Activated CD4-positive, alpha-beta T cell treated with anti-CD3 and anti-CD28 coated beads, Interleukin-10, Interleukin-2, amounts not matched to agents 100 ng/mL and 50 ng/mL, durations not matched to agents 16 hours and 8 hours (primary cell): ENCODE measurements around the gene VPS37B.
A peak's percentile ranks its signal among the peaks of the same experiment; 100 is the strongest.
"Not testable (repeated sequence)": the region's sequence is repeated elsewhere in the genome, so short reads cannot be mapped to it uniquely, and the experiment has no call there.

Source experiments
- DNase-seq: peaks from one replicate; pipeline ENCODE4 v3.0.0-alpha.2; 2020

Gene VPS37B

DNA sequence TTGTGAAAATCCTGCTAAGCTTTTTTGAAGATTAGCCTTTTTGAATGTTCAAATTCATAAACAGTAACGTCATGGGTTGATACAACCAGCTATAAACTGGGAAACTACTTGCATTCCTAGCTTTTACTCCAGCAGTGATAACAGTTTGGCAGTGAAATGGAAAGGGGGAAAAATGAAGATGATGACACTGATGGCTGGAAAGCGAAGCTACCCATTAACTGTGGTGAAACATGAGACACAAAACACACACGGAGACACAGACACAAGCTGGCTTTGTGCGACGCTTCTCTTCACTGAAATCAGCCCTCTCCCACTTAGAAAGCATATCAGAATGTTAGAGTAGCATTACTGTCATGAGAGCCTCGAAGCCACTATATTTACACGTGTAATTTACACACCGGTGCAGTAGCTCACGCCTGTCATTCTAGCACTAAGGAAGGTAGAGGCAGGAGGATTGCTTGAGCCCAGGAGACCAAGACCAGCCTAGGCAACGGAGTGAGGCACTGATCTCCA is 15.7 kb downstream of the VPS37B start:
- no peak for DNase-seq

DNA sequence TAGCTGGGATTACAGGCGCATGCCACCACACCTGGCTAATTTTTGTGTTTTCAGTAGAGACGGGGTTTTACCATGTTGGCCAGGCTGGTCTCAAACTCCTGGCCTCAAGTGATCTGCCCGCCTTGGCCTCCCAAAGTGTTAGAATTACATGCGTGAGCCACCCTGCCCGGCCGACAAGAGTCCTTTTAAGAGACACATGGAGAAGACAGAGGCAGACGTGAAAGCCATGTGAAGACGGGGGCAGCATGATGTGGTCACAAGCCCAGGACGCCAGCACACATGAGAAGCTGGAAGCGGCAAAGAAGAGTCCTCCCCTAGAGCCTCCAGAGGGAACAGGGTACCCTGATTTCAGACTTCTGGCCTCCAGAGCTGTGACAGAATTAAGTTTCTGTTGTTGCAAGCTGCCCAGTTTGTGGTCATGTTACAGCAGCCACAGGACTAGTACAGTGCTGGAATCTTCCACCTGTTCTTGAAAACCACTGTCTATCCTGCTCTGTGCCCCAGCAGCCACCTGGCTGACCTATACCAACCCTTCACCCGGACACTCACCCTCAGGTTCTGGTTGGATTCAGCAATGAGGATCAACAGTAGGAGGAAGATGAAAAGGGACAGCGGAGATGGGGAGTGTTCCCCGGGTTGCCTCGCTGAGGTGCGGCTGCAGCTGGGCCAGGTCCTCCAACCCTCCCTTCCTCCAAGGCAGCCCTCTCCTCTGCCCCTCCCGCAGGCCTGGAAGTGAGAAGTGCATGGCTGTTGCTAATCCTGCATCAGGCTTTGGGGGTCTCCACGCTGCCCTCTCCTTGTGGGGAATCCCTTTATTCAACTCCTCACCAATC is 16.9 kb downstream of the VPS37B start:
- DNase-seq, result no peak

DNA sequence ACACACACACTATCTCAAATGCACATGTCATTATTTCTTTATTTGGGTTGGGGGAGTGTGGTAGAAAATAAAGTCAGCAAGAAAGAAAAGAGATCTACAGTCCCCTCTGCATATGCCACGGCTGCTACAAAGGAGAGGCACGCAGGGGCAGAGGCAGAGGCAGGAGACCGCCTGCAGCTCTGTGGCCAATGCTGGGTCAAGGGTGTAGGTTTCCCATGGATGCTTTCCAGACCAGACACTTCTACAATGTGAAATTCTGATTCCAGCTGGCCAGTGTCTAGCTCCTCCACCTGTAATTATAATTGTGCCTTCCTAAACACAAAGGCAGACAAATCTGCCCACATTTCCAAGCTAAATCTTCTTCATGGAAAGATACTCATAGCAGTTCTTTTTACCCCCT is 19.2 kb downstream of the VPS37B start:
- DNase-seq, result no peak

DNA sequence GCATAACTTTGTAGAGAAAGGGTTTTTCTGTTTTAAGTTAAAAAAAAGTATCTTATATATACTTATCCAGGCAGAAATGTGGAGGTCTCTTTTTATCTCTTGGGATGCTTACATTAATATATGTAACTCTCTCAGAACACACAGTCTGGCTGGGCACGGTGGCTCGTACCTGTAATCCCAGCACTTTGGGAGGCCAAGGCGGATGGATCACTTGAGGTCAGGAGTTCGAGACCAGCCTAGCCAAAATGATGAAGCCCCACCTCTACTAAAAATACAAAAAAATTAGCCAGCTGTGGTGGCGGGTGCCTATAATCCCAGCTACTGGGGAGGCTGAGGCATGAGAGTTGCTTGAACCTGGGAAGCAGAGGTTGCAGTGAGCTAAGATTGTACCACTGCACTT is 19.6 kb downstream of the VPS37B start:
- not testable (repeated sequence) for DNase-seq

DNA sequence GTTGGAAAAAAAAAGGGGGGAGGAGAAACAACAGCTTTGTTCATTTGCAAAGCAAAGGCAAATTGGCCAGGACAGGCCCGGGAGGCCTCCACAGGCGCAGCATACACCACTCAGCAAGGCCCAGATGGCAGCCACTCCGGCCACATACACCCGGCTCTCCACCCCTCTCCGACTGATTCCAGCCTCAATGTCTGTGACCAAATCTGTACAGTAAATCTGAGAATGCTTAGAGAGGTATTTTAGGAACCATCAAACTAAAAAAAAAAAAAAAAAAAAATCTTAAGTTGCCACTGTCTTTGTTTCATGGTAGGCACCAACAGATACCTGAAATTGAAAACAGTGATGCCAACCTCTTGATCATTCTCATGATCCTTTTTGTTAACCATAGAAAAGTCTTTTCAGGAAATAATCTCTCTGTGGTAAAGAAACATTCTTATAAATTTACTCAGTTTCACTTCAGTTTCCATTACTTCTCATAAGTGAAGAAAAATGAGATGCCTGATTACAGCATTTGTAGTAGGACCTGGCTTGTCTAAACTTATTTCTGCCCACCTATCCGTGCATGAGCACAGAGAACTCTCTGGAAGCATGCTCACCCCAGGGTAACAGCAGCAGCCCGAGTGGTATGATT is 20.2 kb downstream of the VPS37B start:
- DNase-seq, result peak; percentile 61

DNA sequence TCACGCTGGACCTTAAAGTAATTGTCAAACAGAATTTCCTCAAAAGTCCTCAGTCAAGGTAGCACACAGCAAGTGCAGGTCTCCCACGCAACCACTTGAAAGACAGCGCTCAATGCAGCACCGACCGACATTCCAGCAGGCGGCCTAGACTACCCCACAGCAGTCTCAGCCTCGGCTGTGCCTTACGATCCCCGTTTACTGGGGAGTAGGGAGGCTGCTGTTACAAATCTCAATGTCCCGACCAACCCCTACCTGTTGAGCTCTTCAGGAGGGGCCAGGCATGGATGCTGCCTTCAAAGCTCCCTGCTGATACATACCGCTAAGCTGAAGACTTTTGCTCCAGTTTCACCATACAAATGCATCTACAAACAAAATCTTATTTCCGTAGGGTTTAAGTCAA is 21.8 kb downstream of the VPS37B start:
- DNase-seq, result no peak

DNA sequence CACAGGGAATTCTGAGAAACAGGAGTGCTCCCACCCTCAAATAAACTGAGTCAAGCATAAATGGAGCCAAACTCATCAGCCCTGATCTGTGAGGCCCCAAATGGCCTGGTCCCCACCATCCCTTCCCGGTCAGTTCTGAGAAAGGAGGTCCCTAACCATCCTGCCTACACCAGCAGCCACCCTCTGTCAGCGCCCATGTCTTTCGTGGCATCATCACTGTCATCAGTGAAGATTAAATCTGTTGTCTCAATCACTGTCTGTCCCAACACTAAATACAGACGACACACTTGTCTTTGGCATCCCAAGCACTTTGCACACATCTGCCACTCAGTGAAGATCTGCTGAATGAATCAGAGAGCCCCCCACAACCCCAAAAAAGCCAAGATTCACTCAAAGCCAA is 22.4 kb downstream of the VPS37B start:
- DNase-seq, result no peak

DNA sequence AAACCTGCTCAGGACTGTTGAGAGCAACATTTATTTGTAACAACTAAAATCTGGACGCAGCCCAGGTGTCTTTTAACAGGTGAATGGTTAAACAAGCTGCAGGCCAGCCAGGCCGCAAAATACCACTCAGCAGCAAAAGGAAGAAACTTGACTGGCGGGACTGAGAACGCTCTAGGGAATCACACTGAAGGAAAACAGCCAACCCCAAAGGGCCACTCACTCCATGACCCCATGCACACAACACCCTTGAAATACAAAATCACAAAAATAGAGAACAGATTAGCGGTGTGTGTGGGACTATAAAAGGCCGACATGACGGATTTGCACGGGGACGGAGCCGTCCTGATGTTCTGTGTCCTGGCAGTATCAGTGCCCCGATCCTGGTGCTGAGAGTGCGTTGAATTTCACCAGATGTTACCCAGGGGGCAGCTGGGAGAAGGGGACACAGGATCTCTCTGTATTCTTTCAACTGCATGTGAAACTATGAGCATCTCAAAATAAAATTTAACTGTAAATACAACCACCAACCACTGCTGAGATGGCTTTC is 23.0 kb downstream of the VPS37B start:
- DNase-seq, result no peak

DNA sequence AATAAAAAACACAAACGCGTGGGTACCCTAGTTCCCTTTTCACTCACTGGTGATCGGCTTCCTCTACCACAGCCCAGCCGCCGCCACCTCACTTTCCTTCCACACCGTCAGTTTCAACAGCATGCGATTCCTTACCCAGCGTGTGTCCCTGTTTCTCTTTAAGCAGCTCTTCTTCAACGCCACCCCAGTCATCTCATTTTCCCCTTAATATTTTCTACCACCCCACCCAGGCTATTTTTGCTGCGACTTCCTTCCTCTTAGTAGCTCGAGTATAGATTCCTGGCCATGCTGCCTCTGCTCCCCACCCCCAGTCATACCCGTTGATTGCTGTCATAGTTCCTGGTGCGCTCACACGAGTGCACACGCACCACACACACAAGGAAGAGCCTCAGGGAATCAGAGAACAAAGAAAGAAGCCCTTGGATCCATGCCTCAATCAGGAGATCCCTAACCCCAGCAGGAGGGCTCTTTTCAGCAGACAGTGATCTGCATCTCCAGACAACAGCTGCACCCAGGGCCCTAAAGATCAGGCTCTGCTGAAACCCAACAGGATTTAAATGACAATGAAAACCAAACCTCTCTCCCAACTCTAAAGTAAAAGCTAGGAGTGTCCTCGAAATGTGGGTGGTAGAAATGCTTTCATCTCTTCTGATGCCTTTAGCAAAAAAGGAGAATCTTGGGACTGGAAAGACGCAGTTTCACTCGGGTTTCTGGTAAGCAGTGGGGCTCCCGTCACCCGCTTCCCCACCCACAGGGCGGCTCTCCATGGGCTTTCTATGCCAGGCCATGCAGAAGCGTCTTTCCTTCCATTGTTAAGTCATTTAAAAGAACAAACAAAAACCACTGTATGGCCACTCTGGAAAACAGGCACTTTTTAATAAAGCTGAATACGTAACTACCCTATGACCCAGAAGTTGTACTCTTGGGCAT is 23.8 kb downstream of the VPS37B start:
- DNase-seq, result peak; percentile 67

DNA sequence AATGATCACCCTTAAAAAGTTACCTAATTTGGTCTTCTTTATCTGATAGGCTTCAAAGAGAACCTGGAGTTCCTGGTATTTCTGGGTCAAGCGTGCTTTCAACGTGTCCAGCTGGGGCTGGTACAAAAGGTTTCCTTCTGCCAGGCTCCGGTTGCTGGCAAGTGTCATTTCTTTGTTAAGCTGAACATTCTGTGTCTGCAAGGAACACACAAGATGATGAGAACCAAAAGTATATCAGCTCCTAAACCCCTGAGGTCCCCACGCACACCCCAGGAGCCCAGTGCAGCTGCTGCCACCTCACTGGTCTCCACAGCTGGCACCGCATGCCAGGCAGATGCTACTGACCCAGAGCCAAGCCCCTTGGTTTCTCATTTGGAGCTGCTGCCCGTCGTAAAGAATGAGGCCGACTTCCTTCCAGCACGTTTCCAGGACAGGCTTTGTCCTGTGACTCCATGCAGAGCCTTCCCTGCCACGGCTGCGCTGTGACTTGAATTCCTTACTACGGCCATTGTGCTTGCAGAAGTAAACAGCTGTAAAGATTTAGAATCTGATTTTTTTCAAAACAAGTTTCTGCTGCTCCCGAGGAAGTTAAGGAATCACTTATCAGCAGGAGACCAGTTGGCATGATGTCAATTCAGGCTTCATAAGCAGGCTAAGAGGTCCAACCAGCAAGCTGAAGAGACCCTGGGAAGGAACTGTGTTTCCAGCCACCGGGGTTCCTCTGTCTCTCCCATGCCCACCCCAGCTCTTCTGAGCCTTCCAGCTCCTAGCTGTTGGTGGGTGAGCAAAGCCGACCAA is 24.9 kb downstream of the VPS37B start:
- no peak for DNase-seq

DNA sequence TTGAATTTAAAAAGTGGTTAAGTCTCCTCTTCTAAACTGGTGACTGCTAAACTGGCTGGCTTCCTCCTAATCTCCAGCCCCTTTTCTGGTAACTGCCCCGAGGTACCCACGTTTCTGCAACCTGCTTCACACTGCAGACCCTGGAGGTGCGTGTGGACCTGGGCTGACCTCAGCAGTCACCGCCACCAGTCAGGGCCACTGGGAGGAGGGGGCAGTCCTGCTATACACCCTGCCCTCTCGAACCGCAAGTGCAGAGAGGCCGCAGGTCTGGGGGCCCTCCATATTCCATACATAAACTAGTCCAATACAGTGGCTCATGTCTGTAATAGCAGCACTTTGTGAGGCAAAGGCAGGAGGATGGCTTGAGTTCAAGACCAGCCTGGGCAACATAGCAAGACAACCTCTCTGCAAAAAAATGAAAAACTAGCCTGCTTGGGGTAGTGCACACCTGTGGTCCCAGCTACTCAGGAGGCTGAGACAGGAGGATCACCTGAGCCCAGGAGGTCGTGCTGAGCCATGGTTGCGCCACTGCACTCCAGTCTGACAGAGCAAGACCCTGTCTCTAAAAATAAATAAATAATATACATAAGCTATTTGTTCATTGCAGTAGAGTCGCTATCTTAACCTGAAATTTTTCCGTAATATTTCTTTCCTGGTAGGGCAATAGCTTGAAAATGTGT is 25.6 kb downstream of the VPS37B start:
- no peak for DNase-seq

DNA sequence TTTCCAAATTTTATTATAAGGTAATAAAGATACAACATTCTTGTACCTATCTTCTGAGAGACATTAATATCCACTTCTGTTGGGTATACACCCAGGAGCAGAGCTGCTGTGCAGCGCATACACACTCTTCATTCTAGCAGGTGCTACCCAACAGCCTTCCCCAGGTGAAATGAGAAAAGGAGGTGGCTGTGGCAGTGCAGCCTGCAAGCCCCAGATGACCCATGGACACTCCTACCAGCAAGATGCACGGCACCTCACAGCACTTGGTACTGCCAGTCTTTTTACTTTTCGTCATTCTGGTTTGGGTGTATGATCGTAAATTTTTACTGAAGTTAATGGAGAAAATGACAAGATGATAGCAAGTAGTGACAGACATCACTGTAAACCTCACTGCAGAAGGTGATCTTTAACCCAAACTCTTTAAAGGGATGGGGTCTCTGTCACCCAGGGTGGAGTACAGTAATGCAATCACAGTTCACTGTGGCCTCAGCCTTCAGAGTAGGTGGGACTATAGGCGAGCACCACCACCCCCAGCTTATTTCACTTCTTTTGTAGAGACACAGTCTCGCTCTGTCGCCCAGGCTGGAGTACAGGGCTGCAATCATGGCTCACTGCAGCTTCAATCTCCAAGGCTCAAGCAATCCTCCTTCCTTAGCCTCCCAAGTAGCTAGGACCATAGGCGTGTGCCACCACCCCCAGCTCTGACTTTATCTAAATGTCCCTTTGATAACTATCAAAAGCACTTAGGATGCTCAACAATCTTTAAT is 26.5 kb downstream of the VPS37B start:
- DNase-seq, result no peak

DNA sequence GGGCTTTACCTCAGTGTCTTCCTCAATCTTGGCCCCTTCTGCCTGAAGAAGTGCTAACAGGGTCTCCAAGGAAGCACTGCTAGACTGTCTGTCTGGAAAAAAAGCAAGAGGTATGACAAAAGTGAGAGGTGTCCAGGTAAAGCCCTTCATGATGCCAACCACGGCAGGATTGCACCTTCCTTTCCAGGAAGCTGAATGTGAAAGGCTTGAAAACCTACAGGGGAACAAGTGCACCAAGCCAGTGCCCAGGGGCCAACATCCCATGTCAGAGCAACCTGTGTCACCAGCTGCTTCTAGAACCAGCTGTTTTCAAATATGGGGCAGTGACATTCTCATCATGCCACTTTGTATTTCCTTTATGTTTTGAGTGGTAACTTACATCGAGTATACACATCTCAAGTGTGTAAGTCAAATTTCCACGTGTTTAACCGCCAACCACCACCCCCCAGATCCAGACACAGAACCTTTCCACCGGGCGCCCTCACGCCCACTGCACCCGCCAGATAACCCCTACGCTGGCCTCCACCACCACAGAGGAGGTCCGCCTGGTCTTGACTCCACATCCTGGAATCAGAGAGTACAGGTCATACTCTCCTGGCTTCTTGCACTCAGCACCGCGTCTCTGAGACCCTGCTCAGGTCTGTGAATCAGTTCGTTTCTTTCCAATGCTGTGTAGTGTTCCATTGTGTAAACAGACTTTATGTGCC is 27.3 kb downstream of the VPS37B start:
- no peak for DNase-seq

DNA sequence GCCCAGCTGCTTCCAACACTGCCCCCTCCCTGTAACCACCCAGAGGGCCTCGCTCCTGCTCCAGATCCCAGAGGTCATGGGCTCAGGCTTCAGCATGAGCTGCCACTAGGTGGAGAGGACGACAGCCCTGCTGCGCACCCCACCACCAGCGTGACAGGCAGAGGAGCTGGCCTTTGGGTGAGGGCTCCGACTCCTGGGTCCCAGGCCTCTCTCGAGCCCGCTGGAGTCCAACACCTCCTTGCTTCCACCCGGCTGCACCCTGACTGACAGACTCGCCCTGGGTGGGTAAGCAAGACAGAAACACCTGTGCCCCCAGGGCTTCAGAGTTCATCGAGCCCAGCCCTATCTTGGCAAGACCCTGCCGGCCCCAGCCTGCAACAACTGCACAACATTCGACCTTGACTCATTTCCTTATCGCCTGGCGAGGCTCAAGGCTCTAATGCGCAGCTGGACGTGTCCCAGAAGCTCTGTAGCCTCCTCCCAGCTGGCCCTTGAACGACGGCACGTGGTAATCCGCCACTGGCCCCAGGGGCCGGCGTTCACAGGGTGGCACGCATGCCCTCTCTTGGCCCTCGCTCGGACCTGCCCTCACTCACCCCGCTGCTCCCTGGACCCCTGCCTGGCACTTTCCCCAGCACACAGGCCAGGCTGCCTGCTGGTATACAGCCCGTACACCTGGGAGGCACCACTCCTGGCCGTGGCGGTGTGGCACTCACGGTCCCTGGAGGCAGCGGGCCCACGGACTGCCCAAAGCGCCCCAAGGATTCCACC is 28.0 kb downstream of the VPS37B start:
- DNase-seq, result no peak

DNA sequence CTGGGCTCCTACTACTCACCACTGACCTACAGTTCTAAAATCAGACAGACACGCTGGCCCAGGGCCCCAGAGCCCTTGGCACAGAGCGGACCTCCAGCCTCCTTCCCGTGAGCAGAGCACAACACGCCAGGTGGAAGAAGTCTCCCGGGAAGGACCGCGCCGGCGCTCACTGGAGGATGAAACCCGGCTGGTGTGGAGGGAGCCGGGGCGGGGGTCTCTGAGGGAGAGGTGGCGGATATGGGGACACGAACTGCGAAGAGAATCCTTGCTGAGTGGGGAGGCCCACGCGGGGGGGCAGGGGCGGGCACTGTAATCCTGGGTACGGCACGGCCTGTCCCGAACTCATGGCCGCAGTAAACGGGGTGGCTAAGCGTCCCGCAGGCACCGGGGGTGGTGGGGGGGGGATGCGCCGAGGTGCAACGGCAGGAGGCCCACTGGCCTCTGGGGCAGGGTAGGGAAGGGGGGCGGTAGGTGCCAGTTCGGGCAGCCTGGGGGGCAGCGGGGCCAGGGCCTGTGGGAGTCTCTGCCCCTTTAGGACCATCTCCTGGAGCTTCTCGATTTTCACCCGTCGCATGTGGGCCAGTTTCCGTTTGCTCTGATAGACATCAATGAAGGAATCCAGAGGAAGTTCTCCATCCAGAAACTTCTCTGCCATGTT is 28.8 kb downstream of the VPS37B start:
- no peak for DNase-seq

DNA sequence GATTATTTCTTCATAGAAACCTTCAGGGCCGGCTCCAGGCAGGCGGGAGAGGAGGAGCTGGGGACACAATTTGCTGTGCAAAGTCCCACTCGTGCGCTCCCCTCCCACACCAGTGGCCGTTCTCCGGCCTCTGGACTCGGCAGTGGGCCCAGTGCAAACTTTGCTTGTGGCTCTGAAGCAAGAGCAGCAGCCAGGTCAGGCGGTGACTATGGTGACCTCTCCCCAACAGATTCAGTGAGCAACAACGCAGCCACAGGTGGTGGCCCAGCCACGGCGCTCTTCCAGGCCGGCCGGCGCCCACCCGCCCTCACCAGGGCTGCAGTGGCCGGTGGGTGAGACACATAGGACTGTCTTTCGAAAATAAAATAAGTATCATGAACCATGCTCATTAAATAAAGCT is 29.5 kb downstream of the VPS37B start:
- DNase-seq, result no peak

DNA sequence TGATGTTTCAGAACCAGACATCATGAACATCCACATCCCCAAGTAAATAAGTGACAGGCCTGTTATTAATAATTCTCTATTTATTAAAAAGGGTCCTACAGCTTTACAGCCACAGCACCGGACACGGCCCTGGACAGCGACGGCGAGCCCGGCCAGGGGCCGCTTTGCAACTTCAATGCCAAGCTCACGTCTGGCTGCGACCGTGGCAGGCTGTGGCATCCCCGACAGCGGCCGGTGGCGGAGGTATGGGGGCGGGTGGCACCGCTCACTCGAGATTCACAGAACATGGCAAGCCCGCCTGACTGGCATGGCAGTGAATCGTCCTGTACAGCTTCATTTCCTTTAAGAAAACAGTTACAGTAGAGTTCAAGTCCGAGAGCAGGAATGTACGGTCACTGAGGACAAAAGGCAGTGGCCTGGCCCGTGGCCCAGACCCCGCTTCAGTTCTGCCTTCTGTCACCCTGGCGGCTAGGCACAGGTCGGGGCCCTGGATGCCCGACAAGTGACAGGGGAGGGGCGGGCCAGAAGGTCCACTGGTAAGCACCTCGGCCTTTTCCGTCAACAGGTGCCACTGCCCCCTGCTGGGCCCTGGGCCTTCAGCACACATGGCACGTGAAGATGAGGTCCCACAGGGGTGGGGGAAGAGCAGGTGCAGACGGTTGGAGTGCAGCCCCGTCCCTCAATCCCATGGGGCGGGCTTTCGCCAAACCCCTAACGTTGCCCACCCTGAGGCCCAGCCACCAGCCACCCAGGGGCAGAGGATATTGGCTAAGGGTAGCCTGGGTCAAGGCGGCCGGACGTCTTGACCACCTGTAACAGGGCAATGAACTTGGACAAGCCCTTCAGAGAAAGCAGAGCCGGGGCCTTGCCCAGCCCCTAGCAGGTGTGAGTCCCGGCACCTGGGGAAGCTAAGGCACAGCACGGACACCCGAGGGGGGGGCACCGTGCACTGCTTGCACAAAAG is 30.4 kb downstream of the VPS37B start:
- DNase-seq, result no peak

DNA sequence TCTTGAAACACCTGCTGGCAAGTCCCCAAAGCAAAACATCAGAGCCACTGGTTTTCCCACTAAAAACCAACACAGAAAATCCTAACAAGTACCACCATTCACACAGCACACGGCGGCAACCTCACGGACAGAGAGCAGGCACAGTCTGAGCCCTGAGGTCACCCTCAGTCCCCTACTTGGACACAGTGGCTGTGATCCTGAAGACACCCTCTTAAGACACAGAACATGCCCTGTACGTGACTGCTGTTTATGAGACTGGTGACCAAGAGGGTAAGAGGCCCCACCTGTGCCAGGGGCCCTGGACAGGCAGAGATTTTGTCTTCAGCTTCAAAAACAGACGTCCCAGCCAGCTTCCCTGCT is 31.1 kb downstream of the VPS37B start:
- no peak for DNase-seq
